Measurements from ENCODE around the gene TERT. TPM values are rescaled to one million over a fixed set of nuclear protein-coding genes. Genes with fewer than 3 reads are reported as not detected.
"Not testable (repeated sequence)": the region's sequence is repeated elsewhere in the genome, so short reads cannot be mapped to it uniquely, and the experiment has no call there.

Gene TERT
- total RNA-seq, 4 donors from 2014 or later: not detected

GRCh38 chr5:1292139-1292538 is 2.7 kb downstream of the TERT start:
- ATAC-seq (ENCODE audit: low FRiP score) (no peak), DNase-seq (ENCODE audit: low spot score) (no peak)
- TF ChIP-seq, protein P1, sequence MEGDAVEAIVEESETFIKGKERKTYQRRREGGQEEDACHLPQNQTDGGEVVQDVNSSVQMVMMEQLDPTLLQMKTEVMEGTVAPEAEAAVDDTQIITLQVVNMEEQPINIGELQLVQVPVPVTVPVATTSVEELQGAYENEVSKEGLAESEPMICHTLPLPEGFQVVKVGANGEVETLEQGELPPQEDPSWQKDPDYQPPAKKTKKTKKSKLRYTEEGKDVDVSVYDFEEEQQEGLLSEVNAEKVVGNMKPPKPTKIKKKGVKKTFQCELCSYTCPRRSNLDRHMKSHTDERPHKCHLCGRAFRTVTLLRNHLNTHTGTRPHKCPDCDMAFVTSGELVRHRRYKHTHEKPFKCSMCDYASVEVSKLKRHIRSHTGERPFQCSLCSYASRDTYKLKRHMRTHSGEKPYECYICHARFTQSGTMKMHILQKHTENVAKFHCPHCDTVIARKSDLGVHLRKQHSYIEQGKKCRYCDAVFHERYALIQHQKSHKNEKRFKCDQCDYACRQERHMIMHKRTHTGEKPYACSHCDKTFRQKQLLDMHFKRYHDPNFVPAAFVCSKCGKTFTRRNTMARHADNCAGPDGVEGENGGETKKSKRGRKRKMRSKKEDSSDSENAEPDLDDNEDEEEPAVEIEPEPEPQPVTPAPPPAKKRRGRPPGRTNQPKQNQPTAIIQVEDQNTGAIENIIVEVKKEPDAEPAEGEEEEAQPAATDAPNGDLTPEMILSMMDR (IDR thresholded peaks at IDR 0.05): no peak

DNA sequence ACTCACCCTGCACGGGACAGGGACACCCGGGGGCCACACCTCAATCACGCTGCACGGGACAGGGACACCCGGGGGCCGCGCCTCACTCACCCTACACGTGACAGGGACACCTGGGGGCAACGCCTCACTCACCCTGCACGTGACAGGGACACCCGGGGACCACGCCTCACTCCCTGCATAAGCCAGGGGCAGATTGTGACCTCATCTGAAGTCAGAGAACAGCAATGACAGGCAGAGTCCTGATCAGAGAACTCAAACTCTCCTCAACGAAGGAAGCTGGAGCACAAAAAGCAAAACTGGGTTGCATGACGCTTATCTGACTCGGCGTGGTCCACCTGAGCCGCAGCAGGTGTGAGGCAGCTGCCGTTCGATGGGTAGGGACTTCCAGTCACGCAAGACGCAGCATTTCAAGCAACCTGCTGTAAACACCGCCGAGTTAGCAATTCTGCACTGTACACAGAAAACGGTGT is 3.2 kb downstream of the TERT start:
- ATAC-seq (ENCODE audit: low FRiP score) (no peak), DNase-seq (ENCODE audit: low spot score) (no peak)
- TF ChIP-seq, protein P1 (IDR thresholded peaks at IDR 0.05): no peak

GRCh38 chr5:1290956-1291355 is 3.9 kb downstream of the TERT start:
- DNase-seq (ENCODE audit: low spot score); ATAC-seq (ENCODE audit: low FRiP score): not testable (repeated sequence)

- DNase-seq (ENCODE audit: low spot score); ATAC-seq (ENCODE audit: low FRiP score): not testable (repeated sequence)
Measured at GRCh38 chr5:1289559-1289958, 5.3 kb downstream of the TERT start.

DNA sequence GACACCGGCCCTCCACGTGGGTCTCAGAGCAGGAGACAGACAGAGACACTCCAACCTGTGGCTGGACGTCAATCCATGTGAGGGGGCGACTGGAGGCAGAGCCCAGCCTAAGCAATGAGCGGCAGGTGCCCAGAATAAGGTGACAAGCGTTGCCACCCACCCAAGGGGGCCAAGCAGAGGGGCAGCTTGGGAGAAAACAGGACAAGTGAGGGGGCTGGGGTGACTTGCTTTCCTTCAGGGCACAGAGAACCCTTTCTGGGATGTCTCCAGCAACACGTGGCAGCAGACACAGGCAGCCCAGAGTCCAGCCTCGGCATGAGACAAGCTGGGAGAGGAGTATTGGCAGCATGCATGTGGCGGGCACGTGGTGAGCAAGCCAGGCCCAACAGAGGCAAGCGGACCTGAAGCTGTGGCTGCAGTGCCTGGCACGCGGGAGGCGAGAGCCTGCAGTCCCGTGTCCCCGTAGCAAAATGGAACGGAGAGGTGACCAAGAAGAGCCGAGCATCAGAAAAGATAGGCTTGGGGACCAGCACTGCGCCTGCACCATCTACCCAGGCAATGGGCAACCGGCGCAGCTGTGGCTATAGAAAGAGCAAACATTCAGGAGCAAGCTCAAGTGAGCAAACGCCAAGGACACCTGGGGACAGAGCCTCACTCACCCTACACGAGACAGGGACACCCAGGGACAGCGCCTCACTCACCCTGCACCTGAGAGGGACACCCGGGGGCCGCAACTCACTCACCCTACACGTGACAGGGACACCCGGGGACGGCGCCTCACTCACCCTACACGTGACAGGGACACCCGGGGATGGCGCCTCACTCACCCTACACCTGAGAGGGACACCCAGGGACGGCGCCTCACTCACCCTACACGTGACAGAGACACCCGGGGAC is 6.2 kb downstream of the TERT start:
- DNase-seq (ENCODE audit: low spot score) (no peak), ATAC-seq (ENCODE audit: low FRiP score) (no peak)
- TF ChIP-seq, protein P1 (IDR thresholded peaks at IDR 0.05): no peak

DNA sequence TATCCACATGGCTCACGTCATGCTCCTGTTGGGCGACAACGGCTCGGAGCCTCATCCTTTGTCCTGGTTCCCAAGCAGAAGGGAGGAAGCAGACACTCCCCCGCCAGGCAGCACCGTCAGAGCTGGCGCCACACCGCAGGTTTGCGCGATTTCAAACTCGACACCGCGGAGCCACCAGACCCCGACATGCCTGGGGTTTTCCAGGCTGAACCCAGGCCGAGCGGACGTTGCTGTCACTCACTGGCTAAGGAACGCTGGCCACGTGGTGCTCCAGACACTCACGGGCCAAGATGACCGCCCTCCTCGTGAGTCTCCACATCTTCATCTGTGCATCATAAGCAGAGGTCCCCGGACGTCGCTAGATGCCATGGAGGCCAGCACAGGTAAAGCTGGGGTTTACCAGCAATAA is 9.0 kb downstream of the TERT start:
- TF ChIP-seq, protein P1 (IDR thresholded peaks at IDR 0.05): no peak
- ATAC-seq (ENCODE audit: low FRiP score) (no peak), DNase-seq (ENCODE audit: low spot score) (no peak)

DNA sequence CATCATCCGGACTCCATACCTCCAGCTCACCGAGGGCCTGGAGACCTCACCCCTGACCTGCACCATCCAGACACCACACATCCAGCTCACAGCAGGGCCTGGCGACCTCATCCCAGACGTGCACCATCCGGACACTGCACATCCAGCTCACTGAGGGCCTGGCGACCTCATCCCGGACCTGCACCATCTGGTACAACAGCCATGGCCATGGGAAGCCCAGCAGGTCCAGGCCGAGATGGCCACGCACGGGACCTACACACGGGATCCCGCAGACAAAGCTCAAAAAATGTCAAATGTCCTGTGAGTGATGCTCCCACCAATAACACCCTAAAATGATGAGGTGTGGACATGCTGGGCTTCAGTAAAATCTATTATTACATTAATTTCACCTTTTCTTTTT is 9.7 kb downstream of the TERT start:
- no peak for ATAC-seq (ENCODE audit: low FRiP score)
- TF ChIP-seq, protein P1 (IDR thresholded peaks at IDR 0.05): no peak
- DNase-seq (ENCODE audit: low spot score): no peak

- DNase-seq (ENCODE audit: low spot score); ATAC-seq (ENCODE audit: low FRiP score): not testable (repeated sequence)
Measured at GRCh38 chr5:1284336-1284970, 10.4 kb downstream of the TERT start.

DNA sequence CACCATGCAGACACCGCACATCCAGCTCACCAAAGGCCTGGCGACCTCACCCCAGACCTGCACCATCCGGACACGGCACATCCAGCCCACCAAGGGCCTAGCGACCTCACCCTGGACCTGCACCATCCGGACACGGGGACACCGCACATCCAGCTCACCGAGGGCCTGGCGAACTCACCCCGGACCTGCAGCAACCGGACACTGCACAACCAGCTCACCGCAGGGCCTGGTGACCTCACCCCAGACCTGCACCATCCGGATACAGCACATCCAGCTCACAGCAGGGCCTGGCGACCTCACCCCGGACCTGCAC is 11.2 kb downstream of the TERT start:
- DNase-seq (ENCODE audit: low spot score); ATAC-seq (ENCODE audit: low FRiP score): not testable (repeated sequence)

- ATAC-seq (ENCODE audit: low FRiP score); DNase-seq (ENCODE audit: low spot score): not testable (repeated sequence)
Measured at GRCh38 chr5:1282993-1283728, 11.7 kb downstream of the TERT start.
